ENCODE results near the gene NR2C1.
"Not testable (repeated sequence)": the region's sequence is repeated elsewhere in the genome, so short reads cannot be mapped to it uniquely, and the experiment has no call there.

The NR2C1 gene

GRCh38 chr12:94998326-94998725, 75.1 kb downstream of the NR2C1 start:
- peaks cover 7% of the 10 kb centered on the region for H3K36me3 ChIP-seq (ENCODE audit: insufficient read depth, low read length)
- H3K9ac ChIP-seq (ENCODE audit: low read depth, low read length), result no peak overlapping the region
- H3K9me3 ChIP-seq (replicated peaks; ENCODE audit: low read length), result no peaks in the 10 kb centered on the region
- peaks cover 14% of the 10 kb centered on the region for H3K4me1 ChIP-seq (ENCODE audit: control insufficient read depth, insufficient read depth, low read length)
- no peaks in the 10 kb centered on the region for H3K27me3 ChIP-seq (ENCODE audit: control insufficient read depth, insufficient read depth, low read length)
- no peak overlapping the region for H3K4me2 ChIP-seq (ENCODE audit: low read length)
- no peak overlapping the region for H3K4me3 ChIP-seq (ENCODE audit: low read length)

DNA sequence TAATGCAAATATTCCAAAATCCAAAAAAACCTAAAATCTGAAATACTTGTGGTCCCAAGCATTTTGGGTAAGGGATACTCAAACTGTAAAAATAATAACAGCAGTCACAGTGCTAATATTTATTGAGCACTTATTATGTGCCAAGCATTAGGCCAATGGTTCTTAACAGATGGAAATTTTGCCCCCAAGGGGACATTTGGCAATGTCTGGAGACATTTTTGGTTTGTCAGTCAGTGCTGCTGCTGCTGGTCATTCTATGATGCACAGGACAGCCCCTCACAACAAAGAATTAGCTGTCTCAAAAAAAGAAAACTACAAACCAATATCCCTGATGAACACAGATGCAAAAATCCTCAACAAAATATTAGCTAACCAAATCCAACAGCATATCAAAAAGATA, 75.7 kb downstream of the NR2C1 start:
- H3K36me3 ChIP-seq (ENCODE audit: insufficient read depth, low read length), result peaks cover 10% of the 10 kb centered on the region
- no peaks in the 10 kb centered on the region for H3K9me3 ChIP-seq (replicated peaks; ENCODE audit: low read length)
- H3K4me2 ChIP-seq (ENCODE audit: low read length), result no peak overlapping the region
- H3K27me3 ChIP-seq (ENCODE audit: control insufficient read depth, insufficient read depth, low read length), result no peaks in the 10 kb centered on the region
- peaks cover 14% of the 10 kb centered on the region for H3K4me1 ChIP-seq (ENCODE audit: control insufficient read depth, insufficient read depth, low read length)
- no peak overlapping the region for H3K9ac ChIP-seq (ENCODE audit: low read depth, low read length)
- H3K4me3 ChIP-seq (ENCODE audit: low read length), result no peak overlapping the region

DNA sequence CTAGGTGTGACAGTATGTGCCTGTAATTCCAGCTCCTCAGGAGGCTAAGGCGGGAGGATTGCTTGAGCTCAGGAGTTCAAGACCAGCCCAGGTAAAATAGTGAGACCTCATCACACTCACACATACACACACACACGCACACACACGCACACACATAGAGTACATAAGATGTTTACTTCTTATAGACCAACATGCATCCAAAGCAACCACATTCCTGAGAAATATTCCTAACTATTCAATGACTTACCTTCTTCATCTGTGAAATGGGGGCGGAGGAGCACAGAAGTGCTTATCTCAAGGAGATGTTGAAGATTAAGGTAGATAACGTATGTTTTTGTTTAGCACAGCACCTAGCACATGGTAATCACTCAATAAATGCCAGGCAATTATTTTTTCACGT, 76.4 kb downstream of the NR2C1 start:
- Histone ChIP-seq H3K4me1 (ENCODE audit: control insufficient read depth, insufficient read depth, low read length) (peaks cover 10% of the 10 kb centered on the region), H3K4me3 (ENCODE audit: low read length) (no peak overlapping the region), H3K27me3 (ENCODE audit: control insufficient read depth, insufficient read depth, low read length) (no peaks in the 10 kb centered on the region), H3K9ac (ENCODE audit: low read depth, low read length) (no peak overlapping the region), H3K9me3 (replicated peaks; ENCODE audit: low read length) (no peaks in the 10 kb centered on the region), H3K4me2 (ENCODE audit: low read length) (no peak overlapping the region), H3K36me3 (ENCODE audit: insufficient read depth, low read length) (peaks cover 16% of the 10 kb centered on the region)

- H3K4me1 ChIP-seq (ENCODE audit: control insufficient read depth, insufficient read depth, low read length), result peaks cover 10% of the 10 kb centered on the region
- H3K4me3 ChIP-seq (ENCODE audit: low read length), result no peak overlapping the region
- peaks cover 13% of the 10 kb centered on the region for H3K36me3 ChIP-seq (ENCODE audit: insufficient read depth, low read length)
- H3K27me3 ChIP-seq (ENCODE audit: control insufficient read depth, insufficient read depth, low read length), result no peaks in the 10 kb centered on the region
- H3K9me3 ChIP-seq (replicated peaks; ENCODE audit: low read length), result no peaks in the 10 kb centered on the region
- no peak overlapping the region for H3K9ac ChIP-seq (ENCODE audit: low read depth, low read length)
- no peak overlapping the region for H3K4me2 ChIP-seq (ENCODE audit: low read length)
These were observed 79.1 kb downstream of the NR2C1 start for GRCh38 chr12:94994312-94994711.

- not testable (repeated sequence) for H3K4me2 ChIP-seq (ENCODE audit: low read length); H3K27me3 ChIP-seq (ENCODE audit: control insufficient read depth, insufficient read depth, low read length); H3K4me3 ChIP-seq (ENCODE audit: low read length); H3K9me3 ChIP-seq (replicated peaks; ENCODE audit: low read length); H3K9ac ChIP-seq (ENCODE audit: low read depth, low read length); H3K4me1 ChIP-seq (ENCODE audit: control insufficient read depth, insufficient read depth, low read length)
- H3K36me3 ChIP-seq (ENCODE audit: insufficient read depth, low read length), result peaks cover 13% of the 10 kb centered on the region
These were observed 79.6 kb downstream of the NR2C1 start for GRCh38 chr12:94993855-94994254.

GRCh38 chr12:94990222-94990621, 83.2 kb downstream of the NR2C1 start:
- Histone ChIP-seq H3K9me3 (replicated peaks; ENCODE audit: low read length) (no peaks in the 10 kb centered on the region), H3K27me3 (ENCODE audit: control insufficient read depth, insufficient read depth, low read length) (no peaks in the 10 kb centered on the region), H3K4me1 (ENCODE audit: control insufficient read depth, insufficient read depth, low read length) (peaks cover 10% of the 10 kb centered on the region), H3K4me2 (ENCODE audit: low read length) (no peak overlapping the region), H3K36me3 (ENCODE audit: insufficient read depth, low read length) (peaks cover 15% of the 10 kb centered on the region), H3K9ac (ENCODE audit: low read depth, low read length) (no peak overlapping the region), H3K4me3 (ENCODE audit: low read length) (no peak overlapping the region)

- H3K27me3 ChIP-seq (ENCODE audit: control insufficient read depth, insufficient read depth, low read length), result no peaks in the 10 kb centered on the region
- peaks cover 8% of the 10 kb centered on the region for H3K4me1 ChIP-seq (ENCODE audit: control insufficient read depth, insufficient read depth, low read length)
- peaks cover 11% of the 10 kb centered on the region for H3K36me3 ChIP-seq (ENCODE audit: insufficient read depth, low read length)
- H3K4me2 ChIP-seq (ENCODE audit: low read length), result no peak overlapping the region
- H3K4me3 ChIP-seq (ENCODE audit: low read length), result no peak overlapping the region
- no peaks in the 10 kb centered on the region for H3K9me3 ChIP-seq (replicated peaks; ENCODE audit: low read length)
- H3K9ac ChIP-seq (ENCODE audit: low read depth, low read length), result no peak overlapping the region
These were observed 84.9 kb downstream of the NR2C1 start for GRCh38 chr12:94988471-94988870.

DNA sequence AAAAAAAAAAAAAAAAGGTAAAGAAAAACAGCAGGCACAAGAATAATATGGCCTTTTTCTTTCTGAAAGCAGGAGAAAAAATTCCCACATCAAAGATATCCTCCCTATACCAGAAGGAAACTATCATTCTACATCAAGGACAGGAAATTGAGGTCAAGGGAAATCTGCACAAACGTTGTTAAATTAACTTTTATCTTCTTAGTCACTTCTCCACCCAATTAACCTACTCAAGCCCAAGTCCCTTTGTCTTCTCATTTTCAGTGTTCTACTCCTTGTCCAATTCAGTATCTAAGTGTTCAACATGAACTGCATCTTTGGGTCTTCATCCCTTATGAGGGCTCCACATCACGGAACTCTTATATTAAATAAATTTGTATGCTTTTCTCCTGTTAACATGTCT, 85.6 kb downstream of the NR2C1 start:
- no peak overlapping the region for H3K4me2 ChIP-seq (ENCODE audit: low read length)
- H3K9me3 ChIP-seq (replicated peaks; ENCODE audit: low read length), result no peaks in the 10 kb centered on the region
- H3K4me1 ChIP-seq (ENCODE audit: control insufficient read depth, insufficient read depth, low read length), result peaks cover 14% of the 10 kb centered on the region
- H3K36me3 ChIP-seq (ENCODE audit: insufficient read depth, low read length), result peaks cover 9% of the 10 kb centered on the region
- H3K9ac ChIP-seq (ENCODE audit: low read depth, low read length), result no peak overlapping the region
- no peak overlapping the region for H3K4me3 ChIP-seq (ENCODE audit: low read length)
- H3K27me3 ChIP-seq (ENCODE audit: control insufficient read depth, insufficient read depth, low read length), result no peaks in the 10 kb centered on the region

DNA sequence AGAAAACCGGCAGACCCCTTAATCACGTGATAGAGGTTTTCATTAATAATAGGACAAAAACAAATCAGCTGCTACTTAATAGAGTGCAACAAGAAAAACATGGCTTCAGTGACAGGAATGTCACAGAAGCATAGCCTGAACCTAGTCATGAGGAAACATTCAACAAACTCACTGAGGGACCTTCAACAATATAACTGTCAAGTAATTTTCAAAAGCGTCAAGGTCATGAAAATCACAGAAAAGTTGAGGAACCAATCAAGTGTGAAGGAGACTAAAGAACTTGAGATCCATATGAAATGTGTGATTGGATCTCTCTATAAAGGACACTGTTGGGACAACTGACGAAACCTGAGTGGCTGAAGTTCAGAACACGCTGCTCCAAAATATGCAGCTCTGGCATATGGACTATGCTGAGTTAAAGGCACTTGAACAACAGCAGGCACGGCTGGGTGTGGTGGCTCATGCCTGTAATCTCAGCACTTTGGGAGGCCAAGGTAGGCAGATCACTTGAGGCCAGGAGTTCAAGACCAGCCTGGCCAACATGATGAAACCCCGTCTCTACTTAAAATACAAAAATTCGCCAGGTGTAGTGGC, 86.2 kb downstream of the NR2C1 start:
- Histone ChIP-seq H3K4me1 (ENCODE audit: control insufficient read depth, insufficient read depth, low read length) (peaks cover 20% of the 10 kb centered on the region), H3K9me3 (replicated peaks; ENCODE audit: low read length) (no peaks in the 10 kb centered on the region), H3K4me2 (ENCODE audit: low read length) (no peak overlapping the region)

GRCh38 chr12:94985099-94985498, 88.3 kb downstream of the NR2C1 start:
- H3K4me3 ChIP-seq (ENCODE audit: low read length); H3K9me3 ChIP-seq (replicated peaks; ENCODE audit: low read length); H3K36me3 ChIP-seq (ENCODE audit: insufficient read depth, low read length); H3K4me2 ChIP-seq (ENCODE audit: low read length); H3K27me3 ChIP-seq (ENCODE audit: control insufficient read depth, insufficient read depth, low read length); H3K9ac ChIP-seq (ENCODE audit: low read depth, low read length): not testable (repeated sequence)
- peaks cover 20% of the 10 kb centered on the region for H3K4me1 ChIP-seq (ENCODE audit: control insufficient read depth, insufficient read depth, low read length)

More for the DNA sequence above, 86.2 kb downstream of the NR2C1 start:
- Histone ChIP-seq H3K9ac (ENCODE audit: low read depth, low read length) (no peak overlapping the region), H3K36me3 (ENCODE audit: insufficient read depth, low read length) (peaks cover 3% of the 10 kb centered on the region), H3K4me3 (ENCODE audit: low read length) (no peak overlapping the region), H3K27me3 (ENCODE audit: control insufficient read depth, insufficient read depth, low read length) (no peaks in the 10 kb centered on the region)

DNA sequence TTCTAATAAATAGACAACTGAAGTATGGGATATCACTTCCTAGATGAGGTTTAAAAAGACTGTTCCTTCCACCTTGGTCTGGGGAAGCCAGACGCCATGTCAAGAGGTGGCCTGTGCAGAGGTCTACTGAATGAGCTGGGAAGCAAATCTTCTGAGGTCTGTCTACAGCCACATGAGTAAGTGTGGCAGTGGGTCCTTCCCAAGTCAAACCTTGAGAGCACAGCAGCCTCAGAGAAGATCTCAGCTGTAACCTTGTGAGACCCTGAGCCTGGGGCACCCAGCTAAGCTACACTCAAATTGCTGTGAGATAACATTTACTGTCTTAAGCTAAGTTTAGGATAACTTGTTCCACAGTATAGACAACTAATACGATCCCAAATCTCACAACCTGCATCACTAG, 90.1 kb downstream of the NR2C1 start:
- Histone ChIP-seq H3K9ac (ENCODE audit: low read depth, low read length) (no peak overlapping the region), H3K4me3 (ENCODE audit: low read length) (no peak overlapping the region), H3K4me1 (ENCODE audit: control insufficient read depth, insufficient read depth, low read length) (peaks cover 20% of the 10 kb centered on the region)

DNA sequence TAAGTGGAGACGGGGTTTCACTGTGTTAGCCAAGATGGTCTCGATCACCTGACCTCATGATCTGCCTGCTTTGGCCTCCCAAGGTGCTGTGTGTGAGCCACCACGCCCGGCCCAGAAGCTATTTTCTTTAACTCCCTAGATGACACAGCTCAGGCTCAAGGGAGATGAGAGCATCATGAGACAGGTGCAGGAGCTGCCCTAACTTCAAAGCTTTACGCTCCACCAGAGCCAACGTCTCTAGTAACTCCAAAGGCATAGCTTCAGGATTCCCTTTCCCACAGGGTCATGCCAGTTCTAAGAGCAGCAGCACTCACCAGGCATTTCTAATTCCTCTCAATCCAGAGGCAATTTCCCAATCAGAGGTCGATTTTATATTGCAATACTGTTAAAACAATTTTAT, 91.0 kb downstream of the NR2C1 start:
- no peaks in the 10 kb centered on the region for H3K36me3 ChIP-seq (ENCODE audit: insufficient read depth, low read length)
- no peak overlapping the region for H3K9ac ChIP-seq (ENCODE audit: low read depth, low read length)
- H3K9me3 ChIP-seq (replicated peaks; ENCODE audit: low read length), result no peaks in the 10 kb centered on the region
- no peak overlapping the region for H3K4me2 ChIP-seq (ENCODE audit: low read length)
- no peaks in the 10 kb centered on the region for H3K27me3 ChIP-seq (ENCODE audit: control insufficient read depth, insufficient read depth, low read length)
- peaks cover 20% of the 10 kb centered on the region for H3K4me1 ChIP-seq (ENCODE audit: control insufficient read depth, insufficient read depth, low read length)
- no peak overlapping the region for H3K4me3 ChIP-seq (ENCODE audit: low read length)

More for the DNA sequence above, 90.1 kb downstream of the NR2C1 start:
- Histone ChIP-seq H3K27me3 (ENCODE audit: control insufficient read depth, insufficient read depth, low read length) (no peaks in the 10 kb centered on the region), H3K9me3 (replicated peaks; ENCODE audit: low read length) (no peaks in the 10 kb centered on the region), H3K36me3 (ENCODE audit: insufficient read depth, low read length) (peaks cover 3% of the 10 kb centered on the region), H3K4me2 (ENCODE audit: low read length) (peak overlapping the region; percentile 32)

All from skeletal muscle satellite cell (primary cell).